Measurements from ENCODE around the gene KDM4F.

- TF ChIP-seq EZH2 (IDR thresholded peaks at IDR 0.05) = no peak
- TF ChIP-seq POLR2AphosphoS5 (IDR thresholded peaks at IDR 0.05; ENCODE audit: borderline replicate concordance, low read depth, low read length) = no peak
These were observed 3.4 kb upstream of the KDM4F start for GRCh38 chr11:95045812-95046211.

Data from SK-N-MC (cell line).